ENCODE data around the gene PLP1.

The PLP1 gene

DNA sequence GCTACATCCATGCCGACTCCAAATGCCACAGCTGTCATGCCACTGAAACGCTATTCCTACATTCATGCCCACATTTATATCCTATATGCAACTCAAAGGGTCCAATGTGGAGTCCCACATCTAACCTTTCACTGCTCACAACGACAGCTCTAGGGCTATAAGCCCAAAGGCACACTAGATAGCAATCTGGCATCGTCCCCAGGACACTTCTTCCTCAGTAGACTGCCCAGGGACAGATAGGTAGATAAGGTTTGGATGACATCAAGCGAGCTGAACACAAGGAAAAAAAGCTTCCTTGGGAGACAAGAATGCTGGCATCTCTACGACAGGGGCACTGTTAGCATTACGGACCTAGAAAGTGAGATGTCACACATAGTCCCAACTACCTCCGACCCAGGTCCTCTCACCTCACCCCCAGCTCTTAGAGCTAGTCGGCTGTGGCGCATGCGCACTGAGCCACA, 54.7 kb downstream of the PLP1 start:
- peak in 1 of 2 donors; percentile 50 for DNase-seq

DNA sequence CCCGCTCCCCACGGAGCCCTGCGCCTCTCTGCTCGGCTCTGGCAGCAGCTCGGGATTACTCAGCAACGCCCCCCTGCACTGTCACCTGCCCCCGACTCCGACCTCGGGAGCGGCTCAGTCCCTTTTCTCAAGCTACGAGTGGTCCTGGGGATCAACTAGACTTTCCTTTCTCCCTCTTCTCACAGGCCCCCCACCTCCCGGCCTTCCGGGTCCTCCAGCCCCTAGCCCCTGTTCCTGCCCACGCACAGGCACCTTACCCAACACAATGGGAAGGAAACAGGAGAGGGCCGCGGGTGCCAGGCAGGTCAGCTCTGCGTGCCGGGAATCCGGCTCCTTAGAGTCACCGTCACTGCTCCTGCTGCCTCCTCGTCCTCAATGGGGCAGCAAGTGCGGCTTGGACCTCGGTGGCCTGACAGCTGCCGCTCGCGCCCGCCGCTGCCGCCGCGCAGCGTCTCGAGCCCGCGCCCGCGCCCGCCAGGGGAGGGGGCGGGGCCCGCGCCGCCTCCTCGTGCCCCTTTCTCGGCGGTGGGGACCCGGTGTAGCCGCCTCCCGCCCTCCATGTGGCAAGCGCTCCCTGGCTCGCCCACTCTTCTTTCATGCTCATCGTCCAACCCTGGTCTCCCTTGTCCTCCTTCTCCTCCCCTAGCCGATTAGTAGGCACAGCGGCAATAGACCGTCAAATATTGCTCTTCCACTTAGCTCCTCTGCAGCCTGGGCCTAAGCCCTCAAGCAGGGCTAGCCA, 55.3 kb downstream of the PLP1 start, which contains the start of gene RAB9B:
Gene RAB9B, minus strand, starts transcription at position 455 of the 742 bp plus-strand sequence. CDS start 6,473 bp downstream, outside the sequence.
- DNase-seq: peak in 1 of 2 donors; percentile 40

DNA sequence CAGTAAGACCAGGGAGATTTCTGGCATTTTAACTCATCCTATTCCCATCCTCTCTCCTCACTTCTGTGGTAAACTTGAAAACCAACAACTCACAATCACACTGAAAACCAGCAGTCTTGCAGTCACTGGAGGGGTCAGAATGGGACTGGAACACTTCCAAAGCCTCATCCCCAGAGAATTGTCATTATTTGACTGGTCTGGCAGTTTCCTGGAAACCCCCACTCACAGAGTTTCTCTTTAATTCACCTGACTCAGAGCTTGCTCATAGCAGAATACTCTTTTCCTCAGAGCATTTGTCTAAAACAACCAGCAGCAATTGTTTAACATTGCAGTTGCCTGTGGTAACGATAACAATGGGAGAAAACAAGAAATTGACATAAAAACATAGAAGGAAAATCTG, 62.8 kb downstream of the PLP1 start:
- no peak for DNase-seq
